GM12878 (cell line): Measurements from ENCODE around the gene PIPOX. TPM values are rescaled to one million over a fixed set of nuclear protein-coding genes. Genes with fewer than 3 reads are reported as not detected.
A peak's percentile ranks its signal among the peaks of the same experiment; 100 is the strongest.

ENCODE experiments used
- ATAC-seq: fragments of 200-7000 bp; cut with Tn5 transposase; 3 replicates; pipeline ENCODE4 v1.9.1; 2020; ENCODE audit warnings: mild to moderate bottlenecking, moderate library complexity
- BruUV-seq: library from RNA; stranded (reverse); fragments of 400-500 nt; replicated peaks from 2 replicates; lab custom pipeline; 2021; lab: Mats Ljungman, UMichigan
- CTCF ChIA-PET: fragments of 300-600 bp; sonication (Branson Sonifier 250); formaldehyde crosslinking; extraction: SDS; loops from one replicate; lab custom pipeline; 2021; ENCODE audit warnings: inconsistent platforms; lab: Yijun Ruan, JAX
- POLR2A ChIA-PET: fragments of 350-600 bp; formaldehyde crosslinking; extraction: SDS; loops from one replicate; lab custom pipeline; 2021; ENCODE audit warnings: inconsistent platforms; lab: Charles Lee
- RAD21 ChIA-PET: fragments of 300-600 bp; sonication (Branson Sonifier 250); formaldehyde crosslinking; loops from one replicate; lab custom pipeline; 2023; ENCODE audit warnings: antibody characterized with exemption; ENCODE audit not compliant: unreplicated experiment; lab: Charles Lee
- SMC1A ChIA-PET: fragments of 300-600 bp; sonication (Branson Sonifier 250); formaldehyde crosslinking; loops from one replicate; lab custom pipeline; 2023; ENCODE audit not compliant: unreplicated experiment, uncharacterized antibody; lab: Charles Lee
- DNase-seq: peaks from one replicate; pipeline ENCODE4 v3.0.0-alpha.2; 2011; ENCODE audit warnings: low read depth, low spot score
- FAIRE-seq: peaks from 3 replicates; lab custom pipeline; 2011; peaks lifted over from hg19 to GRCh38; lab: Jason Lieb, UNC
- H2AFZ ChIP-seq: 2 replicates; pipeline ENCODE4 v1.6.0; 2011; ENCODE audit warnings: low read depth, low read length, control low read depth; ENCODE audit not compliant: control insufficient read depth
- H3K27ac ChIP-seq: 2 replicates; pipeline ENCODE4 v1.5.1; 2011; ENCODE audit warnings: control low read depth; ENCODE audit not compliant: control insufficient read depth, insufficient read depth
- H3K27me3 ChIP-seq, 2 experiments: replicated peaks in 1 of 2; 2 replicates each; pipeline versions ENCODE4 v1.6.0 to v1.6.1; 2011; ENCODE audit warnings: low read length in 1 of 2; ENCODE audit not compliant: control insufficient read depth in 2 of 2, insufficient read depth in 2 of 2
- H3K36me3 ChIP-seq, 2 experiments: 2 replicates each; pipeline ENCODE4 v1.5.1; 2011; ENCODE audit warnings: low read length in 1 of 2; ENCODE audit not compliant: control insufficient read depth in 2 of 2, insufficient read depth in 2 of 2
- H3K4me1 ChIP-seq: 2 replicates; pipeline ENCODE4 v1.6.1; 2011; ENCODE audit warnings: mild to moderate bottlenecking, low read length, moderate library complexity, mixed read lengths; ENCODE audit not compliant: control insufficient read depth, insufficient read depth
- H3K4me2 ChIP-seq: 2 replicates; pipeline ENCODE4 v1.6.0; 2011; ENCODE audit warnings: control low read depth; ENCODE audit not compliant: control insufficient read depth, insufficient read depth
- H3K4me3 ChIP-seq: fragments of 200-600 bp; sonication (generic); 2 replicates; pipeline ENCODE4 v1.5.1; 2016
- H3K79me2 ChIP-seq: 2 replicates; pipeline ENCODE4 v1.6.0; 2011; ENCODE audit warnings: low read length; ENCODE audit not compliant: control insufficient read depth, insufficient read depth
- H3K9ac ChIP-seq: 2 replicates; pipeline ENCODE4 v1.8.0; 2011; ENCODE audit warnings: low read length, control low read depth, mixed read lengths; ENCODE audit not compliant: control insufficient read depth, insufficient read depth
- H3K9me3 ChIP-seq: replicated peaks from 3 replicates; pipeline ENCODE4 v1.5.1; 2011; ENCODE audit warnings: mild to moderate bottlenecking, low read length; ENCODE audit not compliant: control insufficient read depth, insufficient read depth
- H4K20me1 ChIP-seq: 2 replicates; pipeline ENCODE4 v1.6.0; 2011; ENCODE audit not compliant: control insufficient read depth, insufficient read depth
- CBX3 ChIP-seq: fragments of 200-600 bp; sonication (generic); IDR thresholded peaks from 2 replicates; pipeline ENCODE4 v1.6.1; 2016; ENCODE audit warnings: low read depth, borderline replicate concordance
- CEBPB ChIP-seq, 2 experiments: fragments of 150-350 bp in 1 of 2; IDR thresholded peaks; 2 replicates each; pipeline ENCODE4 v1.6.1; 2012 to 2014; ENCODE audit warnings: low read depth in 2 of 2, low read length in 2 of 2, borderline replicate concordance in 1 of 2, inconsistent platforms in 1 of 2
- HCFC1 ChIP-seq: fragments of 150-350 bp; IDR thresholded peaks from 2 replicates; pipeline ENCODE4 v1.6.1; 2014; ENCODE audit warnings: low read length
- MTA2 ChIP-seq: fragments of 450-650 bp; IDR thresholded peaks from 2 replicates; pipeline ENCODE4 v1.6.1; 2016; ENCODE audit warnings: low read depth, mild to moderate bottlenecking, moderate library complexity
- RAD51 ChIP-seq: fragments of 450-650 bp; IDR thresholded peaks from 2 replicates; pipeline ENCODE4 v1.6.1; 2016; ENCODE audit warnings: moderate library complexity, mild to moderate bottlenecking, inconsistent platforms
- SMARCA5 ChIP-seq: fragments of 450-650 bp; IDR thresholded peaks from 2 replicates; pipeline ENCODE4 v1.6.1; 2017; ENCODE audit warnings: mild to moderate bottlenecking
- WGBS: methylation state at CpG from one replicate; pipeline ENCODE4 v1.1.6; 2016; ENCODE audit warnings: low lambda C conversion rate; ENCODE audit not compliant: insufficient replicate concordance, insufficient coverage; ENCODE audit errors: missing lambda C conversion rate; 5-methylcytosine and 5-hydroxymethylcytosine counted together
- in situ Hi-C: fragments of 300-500 bp; cut with MboI; formaldehyde crosslinking; loops from 9 replicates; pipeline ENCODE4 v1.14.3; 2018; ENCODE audit warnings: mixed read lengths
- intact Hi-C: fragments of 100-400 bp; cut with micrococcal nuclease; formaldehyde crosslinking; loops from one replicate; pipeline ENCODE4 v1.14.2; 2022; ENCODE audit not compliant: unreplicated experiment
- polyA plus RNA-seq, 11 experiments: library from polyadenylated mRNA; depleted of rRNA in 4 of 11; unstranded in 6 of 11; stranded (reverse) in 5 of 11; fragments of >200 nt; fragmentation: Nextera tagmentation in 4 of 11; fragmentation: Illumina TruSeq in 1 of 11; extraction: Ambion mirVana in 4 of 11; extraction: Trizol in 1 of 11; gene quantifications; 1 replicate in 1 of 11; 2 replicates in 10 of 11; pipeline versions ENCODE4 v1.2.1 to v1.2.3, GENCODE V29; 2011 to 2016; ENCODE audit warnings: inconsistent platforms in 2 of 11, missing spikeins in 2 of 11, low read depth in 1 of 11
- total RNA-seq, 4 experiments: library from RNA; depleted of rRNA in 3 of 4; stranded (reverse); fragments of >200 nt in 3 of 4; fragmentation: Illumina TruSeq in 1 of 4; extraction: Trizol in 1 of 4; gene quantifications; 2 replicates each; pipeline versions ENCODE4 v1.2.1 to v1.2.3, GENCODE V29; 2013 to 2021
- TF ChIP-seq, protein P1 (sequence below): IDR thresholded peaks from 2 replicates; pipeline ENCODE4 v1.6.1; 2012; ENCODE audit warnings: improper control_type of control experiment, low read depth, low read length; ENCODE audit not compliant: insufficient replicate concordance
- TF ChIP-seq, protein P2 (sequence below): fragments of 450-650 bp; formaldehyde crosslinking; IDR thresholded peaks from 2 replicates; pipeline ENCODE4 v1.4.0; 2020; ENCODE audit warnings: mild to moderate bottlenecking, moderate library complexity

Gene PIPOX
- total and polyA plus RNA-seq, 10 of the 15 experiments (the other 5 are each of a cell fraction or from before 2014, with no cell fraction given) = 0.22 to 1.4 (median 0.56) TPM; not detected in 1

DNA sequence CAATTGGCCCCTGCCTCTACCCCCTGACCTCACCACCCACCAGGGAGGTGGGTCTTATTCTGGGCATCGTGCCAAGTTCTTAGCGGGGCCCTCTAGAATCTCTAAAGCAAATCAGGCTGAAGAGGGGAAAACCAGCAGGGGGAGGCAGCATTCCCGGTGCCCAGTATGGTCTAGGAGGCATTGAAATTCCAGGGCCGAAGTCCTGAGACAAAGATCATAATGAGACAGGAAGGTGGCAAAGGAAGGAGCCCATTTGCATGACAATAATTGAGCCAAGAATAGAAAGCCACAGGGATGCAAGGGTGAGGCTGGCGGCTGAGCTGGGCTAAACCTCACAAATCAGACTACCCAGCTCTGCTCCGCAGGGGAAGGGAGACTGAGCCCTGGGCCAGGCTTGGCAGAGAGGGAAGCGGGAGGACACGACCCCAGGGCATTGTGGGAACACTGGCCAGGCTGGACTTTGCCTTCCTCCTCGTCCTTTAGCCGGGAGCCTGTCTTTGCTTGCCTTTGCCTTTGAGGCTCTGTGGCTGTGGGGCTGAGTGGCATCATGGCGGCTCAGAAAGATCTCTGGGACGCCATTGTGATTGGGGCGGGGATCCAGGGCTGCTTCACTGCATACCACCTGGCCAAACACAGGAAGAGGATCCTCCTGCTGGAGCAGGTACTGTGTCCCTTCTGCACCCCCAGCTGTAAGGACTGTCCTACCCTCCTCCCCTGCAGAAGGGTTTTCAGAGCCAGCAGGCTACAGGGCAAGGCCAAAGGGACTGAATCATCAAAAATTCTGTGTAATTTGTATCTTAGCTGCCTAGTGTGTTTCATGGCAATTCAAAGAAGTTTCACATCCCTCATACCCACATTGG is at the start of gene PIPOX (continued):
- TF ChIP-seq CEBPB (IDR thresholded peaks at IDR 0.05; ENCODE audit: borderline replicate concordance in 1 of 2, low read depth in 2 of 2, low read length in 2 of 2) (no peak), RAD51 (no peak), SMARCA5 (0 out of 2 replicates have a peak, but pooled peaks have one; percentile 38), CBX3 (no peak)

DNA sequence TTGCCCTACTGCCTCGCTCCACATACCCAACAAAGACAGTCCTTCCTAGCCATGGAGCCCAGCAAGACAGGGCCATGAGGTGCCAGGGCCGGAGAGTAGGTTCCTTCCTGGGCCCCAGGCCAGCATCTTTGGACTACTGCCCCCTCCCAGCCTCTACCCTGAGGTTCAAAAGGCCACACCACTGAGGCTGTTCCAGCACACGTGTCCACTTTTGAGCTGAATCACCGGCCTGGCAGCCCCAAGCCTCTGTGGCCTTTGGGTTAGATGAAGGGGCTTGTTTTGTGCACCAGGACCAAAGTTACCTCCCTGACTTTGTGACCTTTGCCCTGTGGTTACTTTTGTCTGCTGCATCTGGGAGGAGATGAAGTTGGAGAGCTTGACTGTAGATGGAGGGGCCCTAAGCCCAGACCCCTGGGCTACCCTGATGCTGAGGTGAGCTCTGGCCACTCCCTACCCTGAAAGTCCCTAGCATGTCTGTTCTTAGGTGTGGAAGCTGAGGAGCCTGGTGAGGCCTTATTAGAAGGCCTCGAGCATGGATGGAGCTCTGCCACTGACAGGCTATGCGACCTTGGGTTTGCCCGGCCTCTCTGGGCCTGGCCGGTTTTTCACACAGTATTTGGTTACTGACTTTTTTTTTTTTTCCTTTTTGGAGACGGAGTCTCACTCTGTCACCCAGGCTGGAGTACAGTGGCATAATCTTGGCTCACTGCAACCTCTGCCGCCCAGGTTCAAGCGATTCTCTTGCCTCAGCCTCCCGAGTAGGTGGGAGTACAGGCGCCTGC is 49.1 kb upstream of the PIPOX start:
- ChIA-PET SMC1A (interaction anchor here (1.1 kb wide), 1 partner anchor 123 kb away, joined by 3 read pairs; no protein-coding TSS in a partner anchor), RAD21 (interaction anchor here (0.6 kb wide), 1 partner anchor 181 kb away, joined by 3 read pairs; no protein-coding TSS in a partner anchor), POLR2A (no interaction called here), CTCF (interaction anchor here (1.3 kb wide), 1 partner anchor 28 kb away, joined by 4 read pairs; no protein-coding TSS in a partner anchor)
- intact Hi-C loops = no loop called here
- in situ Hi-C loops = no loop called here
- no TSS peak for BruUV-seq
- ATAC-seq (no peak), FAIRE-seq (no peak), DNase-seq (no peak)
- no peaks in the 10 kb centered on the region for H3K36me3 ChIP-seq
- no peak overlapping the region for H3K4me3 ChIP-seq
- H3K4me2 ChIP-seq = no peak overlapping the region
- no peak overlapping the region for H3K9ac ChIP-seq
- 26% methylated on average over 13 of the region's 13 CpGs for WGBS
- H3K9me3 ChIP-seq = no peaks in the 10 kb centered on the region
- no peak overlapping the region for H3K27ac ChIP-seq
- no peak overlapping the region for H2AFZ ChIP-seq
- H4K20me1 ChIP-seq = no peaks in the 10 kb centered on the region
- peaks cover 4% of the 10 kb centered on the region; the same call in 1 of the 2 replicates for H3K4me1 ChIP-seq
- no peaks in the 10 kb centered on the region for H3K79me2 ChIP-seq
- H3K27me3 ChIP-seq = no peaks in the 10 kb centered on the region; a peak in 1 of 4 replicates
- TF ChIP-seq MTA2 (no peak), HCFC1 (no peak)
- TF ChIP-seq, protein P1, sequence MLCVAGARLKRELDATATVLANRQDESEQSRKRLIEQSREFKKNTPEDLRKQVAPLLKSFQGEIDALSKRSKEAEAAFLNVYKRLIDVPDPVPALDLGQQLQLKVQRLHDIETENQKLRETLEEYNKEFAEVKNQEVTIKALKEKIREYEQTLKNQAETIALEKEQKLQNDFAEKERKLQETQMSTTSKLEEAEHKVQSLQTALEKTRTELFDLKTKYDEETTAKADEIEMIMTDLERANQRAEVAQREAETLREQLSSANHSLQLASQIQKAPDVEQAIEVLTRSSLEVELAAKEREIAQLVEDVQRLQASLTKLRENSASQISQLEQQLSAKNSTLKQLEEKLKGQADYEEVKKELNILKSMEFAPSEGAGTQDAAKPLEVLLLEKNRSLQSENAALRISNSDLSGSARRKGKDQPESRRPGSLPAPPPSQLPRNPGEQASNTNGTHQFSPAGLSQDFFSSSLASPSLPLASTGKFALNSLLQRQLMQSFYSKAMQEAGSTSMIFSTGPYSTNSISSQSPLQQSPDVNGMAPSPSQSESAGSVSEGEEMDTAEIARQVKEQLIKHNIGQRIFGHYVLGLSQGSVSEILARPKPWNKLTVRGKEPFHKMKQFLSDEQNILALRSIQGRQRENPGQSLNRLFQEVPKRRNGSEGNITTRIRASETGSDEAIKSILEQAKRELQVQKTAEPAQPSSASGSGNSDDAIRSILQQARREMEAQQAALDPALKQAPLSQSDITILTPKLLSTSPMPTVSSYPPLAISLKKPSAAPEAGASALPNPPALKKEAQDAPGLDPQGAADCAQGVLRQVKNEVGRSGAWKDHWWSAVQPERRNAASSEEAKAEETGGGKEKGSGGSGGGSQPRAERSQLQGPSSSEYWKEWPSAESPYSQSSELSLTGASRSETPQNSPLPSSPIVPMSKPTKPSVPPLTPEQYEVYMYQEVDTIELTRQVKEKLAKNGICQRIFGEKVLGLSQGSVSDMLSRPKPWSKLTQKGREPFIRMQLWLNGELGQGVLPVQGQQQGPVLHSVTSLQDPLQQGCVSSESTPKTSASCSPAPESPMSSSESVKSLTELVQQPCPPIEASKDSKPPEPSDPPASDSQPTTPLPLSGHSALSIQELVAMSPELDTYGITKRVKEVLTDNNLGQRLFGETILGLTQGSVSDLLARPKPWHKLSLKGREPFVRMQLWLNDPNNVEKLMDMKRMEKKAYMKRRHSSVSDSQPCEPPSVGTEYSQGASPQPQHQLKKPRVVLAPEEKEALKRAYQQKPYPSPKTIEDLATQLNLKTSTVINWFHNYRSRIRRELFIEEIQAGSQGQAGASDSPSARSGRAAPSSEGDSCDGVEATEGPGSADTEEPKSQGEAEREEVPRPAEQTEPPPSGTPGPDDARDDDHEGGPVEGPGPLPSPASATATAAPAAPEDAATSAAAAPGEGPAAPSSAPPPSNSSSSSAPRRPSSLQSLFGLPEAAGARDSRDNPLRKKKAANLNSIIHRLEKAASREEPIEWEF = no peak
- TF ChIP-seq, protein P2, sequence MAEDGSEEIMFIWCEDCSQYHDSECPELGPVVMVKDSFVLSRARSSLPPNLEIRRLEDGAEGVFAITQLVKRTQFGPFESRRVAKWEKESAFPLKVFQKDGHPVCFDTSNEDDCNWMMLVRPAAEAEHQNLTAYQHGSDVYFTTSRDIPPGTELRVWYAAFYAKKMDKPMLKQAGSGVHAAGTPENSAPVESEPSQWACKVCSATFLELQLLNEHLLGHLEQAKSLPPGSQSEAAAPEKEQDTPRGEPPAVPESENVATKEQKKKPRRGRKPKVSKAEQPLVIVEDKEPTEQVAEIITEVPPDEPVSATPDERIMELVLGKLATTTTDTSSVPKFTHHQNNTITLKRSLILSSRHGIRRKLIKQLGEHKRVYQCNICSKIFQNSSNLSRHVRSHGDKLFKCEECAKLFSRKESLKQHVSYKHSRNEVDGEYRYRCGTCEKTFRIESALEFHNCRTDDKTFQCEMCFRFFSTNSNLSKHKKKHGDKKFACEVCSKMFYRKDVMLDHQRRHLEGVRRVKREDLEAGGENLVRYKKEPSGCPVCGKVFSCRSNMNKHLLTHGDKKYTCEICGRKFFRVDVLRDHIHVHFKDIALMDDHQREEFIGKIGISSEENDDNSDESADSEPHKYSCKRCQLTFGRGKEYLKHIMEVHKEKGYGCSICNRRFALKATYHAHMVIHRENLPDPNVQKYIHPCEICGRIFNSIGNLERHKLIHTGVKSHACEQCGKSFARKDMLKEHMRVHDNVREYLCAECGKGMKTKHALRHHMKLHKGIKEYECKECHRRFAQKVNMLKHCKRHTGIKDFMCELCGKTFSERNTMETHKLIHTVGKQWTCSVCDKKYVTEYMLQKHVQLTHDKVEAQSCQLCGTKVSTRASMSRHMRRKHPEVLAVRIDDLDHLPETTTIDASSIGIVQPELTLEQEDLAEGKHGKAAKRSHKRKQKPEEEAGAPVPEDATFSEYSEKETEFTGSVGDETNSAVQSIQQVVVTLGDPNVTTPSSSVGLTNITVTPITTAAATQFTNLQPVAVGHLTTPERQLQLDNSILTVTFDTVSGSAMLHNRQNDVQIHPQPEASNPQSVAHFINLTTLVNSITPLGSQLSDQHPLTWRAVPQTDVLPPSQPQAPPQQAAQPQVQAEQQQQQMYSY (CRISPR knock-in tag) = no peak
